Ectodermal cell (in vitro differentiated cells): ENCODE measurements around the gene DEPDC7.

Experiments
- H3K27ac ChIP-seq: 2 replicates; pipeline ENCODE4 v1.7.0; 2013; ENCODE audit warnings: mild to moderate bottlenecking, low read depth, low read length; ENCODE audit not compliant: insufficient read depth, poor library complexity, severe bottlenecking
- H3K27me3 ChIP-seq: 2 replicates; pipeline ENCODE4 v1.7.0; 2013; ENCODE audit warnings: mild to moderate bottlenecking, low read length; ENCODE audit not compliant: insufficient read depth, control insufficient read depth, poor library complexity, severe bottlenecking
- H3K36me3 ChIP-seq: one replicate; pipeline ENCODE4 v1.7.0; 2013; ENCODE audit warnings: low read length; ENCODE audit not compliant: control insufficient read depth, insufficient read depth
- H3K4me1 ChIP-seq: one replicate; pipeline ENCODE4 v1.7.0; 2013; ENCODE audit warnings: low read length; ENCODE audit not compliant: control insufficient read depth, insufficient read depth
- H3K4me3 ChIP-seq: 2 replicates; pipeline ENCODE4 v1.7.0; 2013; ENCODE audit warnings: low read depth, low read length, control low read depth; ENCODE audit not compliant: insufficient read depth
- H3K9me3 ChIP-seq: 2 replicates; pipeline ENCODE4 v1.7.0; 2013; ENCODE audit warnings: mild to moderate bottlenecking, low read length, moderate library complexity; ENCODE audit not compliant: control insufficient read depth
- WGBS, 2 experiments: methylation state at CpG; one replicate each; pipeline ENCODE4 v1.1.7; 2013; ENCODE audit warnings: missing lambda C conversion rate in 2 of 2; 5-methylcytosine and 5-hydroxymethylcytosine counted together

Gene DEPDC7

DNA sequence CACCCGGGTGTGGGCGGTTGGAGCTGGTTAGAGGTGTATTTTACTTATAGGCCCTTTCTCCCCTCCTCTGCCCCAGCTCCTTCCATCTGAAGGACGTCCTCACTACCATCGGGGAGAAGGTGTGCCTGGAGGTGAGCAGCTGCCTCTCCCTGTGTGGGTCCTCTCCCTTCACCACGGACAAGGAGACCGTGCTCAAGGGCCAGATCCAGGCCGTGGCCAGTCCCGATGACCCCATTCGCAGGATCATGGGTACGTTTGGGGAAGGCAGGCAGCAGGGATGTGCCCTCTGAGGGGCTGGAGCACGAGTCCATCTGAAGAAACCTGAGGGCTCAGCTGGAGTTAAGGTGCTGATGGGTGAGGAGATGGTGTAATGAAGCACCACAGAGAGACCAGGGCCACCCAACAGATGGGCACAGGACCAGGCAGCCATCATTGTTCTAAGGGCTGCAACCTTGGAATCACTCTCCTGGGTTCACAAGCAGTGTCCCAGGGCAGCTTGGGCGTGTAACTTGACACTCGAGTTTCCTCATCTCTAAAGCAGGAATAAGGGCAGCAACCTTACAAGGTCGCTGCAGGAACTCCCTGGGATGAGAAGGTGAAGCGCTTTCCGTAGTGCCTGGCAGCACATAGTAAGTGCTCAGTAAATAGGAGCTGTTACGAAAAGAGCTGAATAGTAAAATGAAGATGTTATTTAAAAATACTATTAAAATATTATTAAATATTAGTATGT, 53.1 kb downstream of the DEPDC7 start:
- Histone ChIP-seq H3K9me3 (no peaks in the 10 kb centered on the region), H3K4me3 (no peak overlapping the region), H3K27me3 (no peaks in the 10 kb centered on the region), H3K36me3 (peaks cover 5% of the 10 kb centered on the region), H3K27ac (no peak overlapping the region), H3K4me1 (no peaks in the 10 kb centered on the region)
- 95% methylated on average over 14 to 16 of the region's 17 CpGs for whole genome bisulfite sequencing, 2 experiments

DNA sequence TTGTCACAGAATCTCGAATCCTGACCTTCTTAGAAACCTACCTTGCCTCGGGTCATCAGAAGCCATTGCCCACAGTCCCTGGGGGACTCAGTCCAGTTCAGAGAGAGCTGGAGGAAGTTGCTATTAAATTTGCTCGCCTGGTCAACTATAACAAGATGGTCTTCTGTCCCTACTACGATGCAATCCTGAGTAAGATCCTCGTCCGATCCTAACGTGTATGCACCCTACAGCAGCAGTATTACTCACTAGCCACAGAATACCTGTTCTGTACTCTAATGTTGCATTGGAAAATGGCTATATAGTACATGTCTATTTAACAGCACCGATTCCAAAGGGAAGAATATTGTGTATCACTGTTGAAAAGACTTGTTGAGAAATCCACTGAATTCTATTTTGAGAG, 56.8 kb downstream of the DEPDC7 start:
- peaks cover 13% of the 10 kb centered on the region for H3K36me3 ChIP-seq
- no peaks in the 10 kb centered on the region for H3K4me1 ChIP-seq
- 92 to 94% methylated on average over 8 of the region's 8 CpGs for WGBS, 2 experiments
- no peak overlapping the region for H3K27ac ChIP-seq
- H3K9me3 ChIP-seq: no peaks in the 10 kb centered on the region
- no peak overlapping the region for H3K4me3 ChIP-seq
- H3K27me3 ChIP-seq: no peaks in the 10 kb centered on the region
